Neuronal stem cell (in vitro differentiated cells): ENCODE results near the gene DDIAS.

Experiments
- DNase-seq: peaks from one replicate; pipeline ENCODE4 v3.0.0-alpha.2; 2013; ENCODE audit warnings: low spot score
- H2AFZ ChIP-seq: one replicate; pipeline ENCODE4 v1.6.1; 2013; ENCODE audit warnings: mild to moderate bottlenecking, low read length, inconsistent platforms
- H2AK5ac ChIP-seq: 2 replicates; pipeline ENCODE4 v1.6.1; 2013; ENCODE audit warnings: low read depth, mild to moderate bottlenecking, inconsistent platforms, low read length, moderate library complexity, mixed read lengths
- H2BK120ac ChIP-seq: 2 replicates; pipeline ENCODE4 v1.6.1; 2013; ENCODE audit warnings: low read depth, mild to moderate bottlenecking, inconsistent platforms, low read length, moderate library complexity, mixed read lengths
- H2BK12ac ChIP-seq: one replicate; pipeline ENCODE4 v1.6.1; 2013; ENCODE audit warnings: low read length, inconsistent platforms
- H2BK15ac ChIP-seq: 2 replicates; pipeline ENCODE4 v1.6.1; 2013; ENCODE audit warnings: mild to moderate bottlenecking, low read length, inconsistent platforms, mixed read lengths
- H2BK5ac ChIP-seq: one replicate; pipeline ENCODE4 v1.6.1; 2013; ENCODE audit warnings: inconsistent platforms, mild to moderate bottlenecking, low read length, moderate library complexity
- H3K14ac ChIP-seq: one replicate; pipeline ENCODE4 v1.6.1; 2013; ENCODE audit warnings: low read length, inconsistent platforms
- H3K18ac ChIP-seq: 2 replicates; pipeline ENCODE4 v1.6.1; 2013; ENCODE audit warnings: low read length, inconsistent platforms
- H3K23ac ChIP-seq: 2 replicates; pipeline ENCODE4 v1.6.1; 2013; ENCODE audit warnings: low read depth, mild to moderate bottlenecking, mixed read lengths, low read length, inconsistent platforms; ENCODE audit not compliant: poor library complexity
- H3K27ac ChIP-seq: replicated peaks from 3 replicates; pipeline ENCODE4 v1.5.1; 2013; ENCODE audit warnings: low read length, inconsistent platforms
- H3K27me3 ChIP-seq, 3 experiments: 2 replicates each; pipeline ENCODE4 v1.6.1; 2013; ENCODE audit warnings: low read length in 3 of 3, mild to moderate bottlenecking in 2 of 3, inconsistent platforms in 1 of 3, low read depth in 1 of 3, mixed read lengths in 1 of 3, moderate library complexity in 1 of 3; ENCODE audit not compliant: control insufficient read depth in 3 of 3, insufficient read depth in 3 of 3
- H3K36me3 ChIP-seq, 2 donors: replicated peaks in 1 of 2; 2 replicates each; pipeline ENCODE4 v1.6.1; 2013; ENCODE audit warnings: low read length in 2 of 2; ENCODE audit not compliant: control insufficient read depth in 2 of 2, insufficient read depth in 2 of 2
- H3K4ac ChIP-seq: 2 replicates; pipeline ENCODE4 v1.6.1; 2013; ENCODE audit warnings: inconsistent platforms, mild to moderate bottlenecking, low read length, moderate library complexity
- H3K4me1 ChIP-seq, 2 donors: 1 replicate in 1 of 2; 2 replicates in 1 of 2; pipeline ENCODE4 v1.6.1; 2013; ENCODE audit warnings: low read length in 2 of 2, low read depth in 1 of 2; ENCODE audit not compliant: control insufficient read depth in 2 of 2, insufficient read depth in 1 of 2
- H3K4me2 ChIP-seq: one replicate; pipeline ENCODE4 v1.6.1; 2013; ENCODE audit warnings: mild to moderate bottlenecking, low read length, inconsistent platforms; ENCODE audit not compliant: insufficient read depth, poor library complexity, severe bottlenecking
- H3K4me3 ChIP-seq, 2 donors: 2 replicates each; pipeline ENCODE4 v1.5.1; 2013; ENCODE audit warnings: low read length in 2 of 2, mild to moderate bottlenecking in 2 of 2, inconsistent platforms in 1 of 2, moderate library complexity in 1 of 2
- H3K79me1 ChIP-seq: one replicate; pipeline ENCODE4 v1.6.1; 2013; ENCODE audit warnings: low read depth, mild to moderate bottlenecking, inconsistent platforms, low read length, moderate library complexity
- H3K9ac ChIP-seq: one replicate; pipeline ENCODE4 v1.6.1; 2013; ENCODE audit warnings: mild to moderate bottlenecking, low read depth, low read length, inconsistent platforms; ENCODE audit not compliant: poor library complexity
- H3K9me3 ChIP-seq, 2 donors: replicated peaks in 1 of 2; 2 replicates each; pipeline versions ENCODE3 to v1.6.1; 2013; ENCODE audit warnings: low read length in 2 of 2, mild to moderate bottlenecking in 2 of 2, inconsistent platforms in 1 of 2, low read depth in 1 of 2, mixed read lengths in 1 of 2, moderate library complexity in 1 of 2; ENCODE audit not compliant: control insufficient read depth in 2 of 2, insufficient read depth in 1 of 2
- H4K8ac ChIP-seq: one replicate; pipeline ENCODE4 v1.6.1; 2013; ENCODE audit warnings: low read depth, mild to moderate bottlenecking, inconsistent platforms, low read length, moderate library complexity
- H4K91ac ChIP-seq: one replicate; pipeline ENCODE4 v1.6.1; 2013; ENCODE audit warnings: low read length, low read depth, mild to moderate bottlenecking, inconsistent platforms; ENCODE audit not compliant: poor library complexity
- WGBS, 2 donors: extraction: QIAGEN DNeasy Blood & Tissue Kit; methylation state at CpG; one replicate each; pipeline ENCODE4 v1.1.7; 2013; ENCODE audit warnings: missing lambda C conversion rate in 2 of 2, mixed read lengths in 1 of 2; ENCODE audit not compliant: insufficient read length in 2 of 2, insufficient replicate concordance in 1 of 2; ENCODE audit errors: extremely low coverage in 2 of 2; 5-methylcytosine and 5-hydroxymethylcytosine counted together

DDIAS gene

DNA sequence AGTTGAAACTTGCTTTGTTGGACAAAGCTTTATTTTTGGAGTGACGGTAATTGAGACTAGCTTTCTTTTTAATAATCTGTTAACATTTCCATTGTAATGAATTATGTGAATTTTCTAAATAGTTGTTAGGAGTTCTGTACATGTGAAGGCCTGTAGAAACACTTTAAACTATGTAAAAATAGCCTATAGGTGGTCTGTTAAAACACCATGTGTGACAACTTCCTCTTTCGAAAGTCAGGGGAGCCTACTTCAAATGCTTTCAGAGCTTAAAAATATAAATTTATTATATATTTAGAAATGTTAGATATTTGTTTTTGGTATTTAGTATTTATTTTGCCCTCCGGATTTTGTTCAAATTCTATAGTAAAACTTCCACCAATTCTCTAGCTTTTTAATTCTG, 28.7 kb downstream of the DDIAS start:
- Histone ChIP-seq H3K36me3 (peaks cover 10 to 67% of the 10 kb centered on the region in 2 donors), H2AFZ (no peak overlapping the region), H3K9ac (no peak overlapping the region), H3K4me3 (no peak overlapping the region), H4K8ac (no peak overlapping the region), H2BK12ac (no peak overlapping the region), H3K4me2 (no peak overlapping the region), H3K4ac (no peak overlapping the region), H2BK120ac (no peak overlapping the region), H4K91ac (no peak overlapping the region), H2BK5ac (no peak overlapping the region), H2BK15ac (no peak overlapping the region), H3K27ac (no peak overlapping the region), H3K4me1 (no peaks in the 10 kb centered on the region), H3K14ac (no peak overlapping the region), H3K27me3 (no peaks in the 10 kb centered on the region), H3K23ac (no peak overlapping the region), H3K79me1 (no peaks in the 10 kb centered on the region), H3K9me3 (no peaks in the 10 kb centered on the region), H2AK5ac (no peak overlapping the region), H3K18ac (no peak overlapping the region)
- no CpG with 5 or more reads among the region's 3 CpGs for WGBS, 2 donors
- no peak for DNase-seq

DNA sequence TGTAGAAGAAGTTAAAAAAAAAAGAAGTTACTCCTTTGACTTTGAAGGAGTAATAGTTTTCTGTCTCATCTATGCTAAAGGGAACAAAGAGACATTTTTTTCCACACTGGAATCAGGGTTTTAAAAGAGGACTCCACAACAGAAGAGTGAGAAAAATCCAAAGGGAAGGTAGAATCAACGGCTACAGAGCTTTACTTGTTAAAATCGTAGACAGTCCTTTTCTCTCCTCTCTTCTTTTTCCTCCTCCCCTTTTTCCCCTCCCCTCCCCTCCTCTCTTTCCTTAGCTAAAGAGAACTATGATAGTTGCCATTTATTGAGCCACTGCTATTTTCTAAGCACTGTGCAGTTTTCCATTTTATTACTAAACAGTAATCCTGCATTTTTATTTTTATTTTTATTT, 29.2 kb downstream of the DDIAS start:
- no peak overlapping the region for H3K27ac ChIP-seq
- H3K4me1 ChIP-seq, result no peaks in the 10 kb centered on the region
- peaks cover 10 to 65% of the 10 kb centered on the region in 2 donors for H3K36me3 ChIP-seq
- H2BK12ac ChIP-seq, result no peak overlapping the region
- H2AFZ ChIP-seq, result no peak overlapping the region
- no peak overlapping the region for H2BK120ac ChIP-seq
- H3K9ac ChIP-seq, result no peak overlapping the region
- no peak overlapping the region for H2BK15ac ChIP-seq
- no peak overlapping the region for H3K14ac ChIP-seq
- H3K27me3 ChIP-seq, result no peaks in the 10 kb centered on the region
- H4K8ac ChIP-seq, result no peak overlapping the region
- no peaks in the 10 kb centered on the region for H3K79me1 ChIP-seq
- WGBS, 2 donors, result no CpG with 5 or more reads among the region's 2 CpGs
- H3K4me2 ChIP-seq, result no peak overlapping the region
- H2BK5ac ChIP-seq, result no peak overlapping the region
- H3K4me3 ChIP-seq, result no peak overlapping the region
- no peak overlapping the region for H3K23ac ChIP-seq
- no peaks in the 10 kb centered on the region for H3K9me3 ChIP-seq
- H3K18ac ChIP-seq, result no peak overlapping the region
- H3K4ac ChIP-seq, result no peak overlapping the region
- no peak overlapping the region for H4K91ac ChIP-seq
- no peak overlapping the region for H2AK5ac ChIP-seq
- DNase-seq, result no peak

DNA sequence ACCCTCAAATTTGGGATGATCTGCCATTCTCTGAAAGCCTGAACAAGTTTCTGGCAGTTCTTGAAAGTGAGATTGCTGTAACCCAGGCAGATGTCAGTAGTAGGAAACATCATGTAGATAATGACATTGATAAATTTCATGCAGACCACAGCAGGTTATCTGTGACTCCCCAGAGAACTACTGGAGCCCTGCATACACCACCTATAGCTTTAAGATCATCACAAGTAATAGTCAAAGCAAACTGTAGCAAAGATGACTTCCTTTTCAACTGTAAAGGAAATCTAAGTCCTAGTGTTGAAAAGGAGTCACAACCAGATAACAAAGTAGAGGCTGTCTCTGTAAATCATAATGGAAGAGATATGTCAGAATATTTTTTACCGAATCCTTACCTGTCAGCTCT, 31.0 kb downstream of the DDIAS start:
- Histone ChIP-seq H3K23ac (no peak overlapping the region), H3K27me3 (no peaks in the 10 kb centered on the region), H2BK120ac (no peak overlapping the region), H3K79me1 (no peaks in the 10 kb centered on the region), H3K14ac (no peak overlapping the region), H3K36me3 (peaks cover 10 to 58% of the 10 kb centered on the region in 2 donors), H2AFZ (no peak overlapping the region), H3K9me3 (no peaks in the 10 kb centered on the region), H2AK5ac (no peak overlapping the region), H2BK12ac (no peak overlapping the region), H2BK15ac (no peak overlapping the region), H2BK5ac (no peak overlapping the region), H3K27ac (no peak overlapping the region), H3K4ac (no peak overlapping the region), H3K9ac (no peak overlapping the region), H3K18ac (no peak overlapping the region), H3K4me3 (no peak overlapping the region), H3K4me2 (no peak overlapping the region), H4K91ac (no peak overlapping the region), H3K4me1 (no peaks in the 10 kb centered on the region), H4K8ac (no peak overlapping the region)
- WGBS, 2 donors, result no CpG with 5 or more reads among the region's 1 CpG
- no peak for DNase-seq

DNA sequence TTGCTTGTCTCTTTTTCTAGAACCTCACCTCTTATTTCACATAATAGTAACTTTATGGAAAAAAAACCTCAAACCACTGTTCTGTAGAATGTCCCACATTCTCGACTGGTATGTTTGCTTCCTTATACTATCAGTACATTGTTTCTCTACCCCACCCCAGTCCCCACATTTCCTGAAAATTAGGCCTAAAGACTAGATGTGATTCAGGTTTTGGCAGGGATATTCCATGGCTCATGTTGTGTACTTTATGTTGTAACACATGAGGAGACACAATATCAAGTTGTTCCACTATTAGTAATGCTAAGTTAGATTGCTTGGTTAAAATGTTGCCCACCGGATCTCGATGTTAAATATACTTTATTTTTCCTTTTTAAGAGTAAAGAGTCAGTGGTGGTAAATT, 34.7 kb downstream of the DDIAS start:
- Histone ChIP-seq H3K27ac (no peak overlapping the region), H4K91ac (no peak overlapping the region), H3K4me2 (no peak overlapping the region), H2AFZ (no peak overlapping the region), H2BK5ac (no peak overlapping the region), H2AK5ac (no peak overlapping the region), H3K14ac (no peak overlapping the region), H2BK15ac (no peak overlapping the region), H3K23ac (no peak overlapping the region), H3K36me3 (peaks cover 10 to 38% of the 10 kb centered on the region in 2 donors), H3K4me3 (no peak overlapping the region), H2BK12ac (no peak overlapping the region), H3K79me1 (no peaks in the 10 kb centered on the region), H3K9ac (no peak overlapping the region), H3K18ac (no peak overlapping the region), H3K9me3 (no peaks in the 10 kb centered on the region), H3K4ac (no peak overlapping the region), H2BK120ac (no peak overlapping the region), H3K27me3 (no peaks in the 10 kb centered on the region), H4K8ac (no peak overlapping the region), H3K4me1 (no peaks in the 10 kb centered on the region)
- no CpG with 5 or more reads among the region's 3 CpGs for WGBS, 2 donors
- no peak for DNase-seq
